Measurements from ENCODE around the gene DNAAF8.
A peak's percentile ranks its signal among the peaks of the same experiment; 100 is the strongest.

Gene DNAAF8

DNA sequence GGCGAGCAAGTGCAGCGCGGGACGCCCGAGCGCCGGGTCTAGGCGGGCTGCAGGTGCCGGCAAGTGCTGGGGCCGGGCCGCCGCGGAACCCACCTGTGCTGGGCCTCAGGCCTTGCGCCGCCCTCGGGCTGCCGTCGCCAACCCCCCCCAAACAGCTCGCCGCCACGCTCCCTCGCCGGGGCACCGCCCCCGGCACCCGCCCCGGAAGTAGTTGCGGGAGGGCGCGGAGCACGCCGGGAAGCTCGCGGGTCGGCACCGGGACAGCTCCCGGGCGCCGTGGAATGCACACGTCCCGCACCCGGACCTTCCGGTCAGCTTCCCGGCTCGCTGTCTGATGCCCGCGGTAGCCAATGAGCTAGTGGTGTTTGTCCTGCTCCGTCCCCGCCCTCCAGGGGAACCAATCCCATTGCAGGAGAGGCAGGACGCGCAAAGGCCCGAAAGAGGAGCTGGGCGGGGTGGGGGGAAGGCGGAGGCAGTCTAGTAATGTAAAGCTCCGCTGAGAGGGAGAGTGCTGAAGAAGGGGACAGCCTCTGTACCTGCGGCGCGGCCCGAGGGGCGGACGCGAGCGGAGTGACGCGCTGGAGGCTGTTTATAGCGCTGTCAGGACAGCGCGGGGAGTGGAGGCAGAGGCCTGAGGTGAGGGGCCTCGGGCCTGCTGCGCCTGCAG lies at the start of gene DNAAF8, which contains the start of gene ANKS3:
DNAAF8 (plus strand) TSS at position 475 of the 667 bp plus-strand sequence. CDS start 1,978 bp downstream, outside the sequence.
ANKS3 (minus strand) TSS at position 209 of the 667 bp plus-strand sequence. CDS start 4,122 bp downstream, outside the sequence.
- peak; percentile 98 for DNase-seq

DNA sequence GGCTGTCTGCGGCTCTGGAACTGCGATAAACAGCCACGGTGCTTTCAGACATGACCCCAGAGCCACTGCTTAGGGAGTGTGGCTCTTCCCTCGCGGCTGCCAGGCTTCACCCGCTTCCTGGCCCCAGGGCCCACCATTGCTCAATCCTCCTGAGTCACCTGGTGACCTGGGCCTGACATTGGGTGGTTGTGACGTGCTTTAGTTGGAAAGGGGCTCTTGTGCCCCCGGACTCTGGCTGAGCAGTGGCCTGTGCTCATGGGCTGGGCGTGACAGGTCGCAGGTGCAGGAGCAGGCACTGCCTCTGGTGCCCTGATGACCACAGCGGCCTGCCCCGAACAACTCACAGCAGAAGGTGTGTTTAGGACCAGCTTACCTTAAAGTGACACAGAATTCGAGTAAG lies 49.6 kb upstream of the DNAAF8 start:
- no peak for DNase-seq

DNA sequence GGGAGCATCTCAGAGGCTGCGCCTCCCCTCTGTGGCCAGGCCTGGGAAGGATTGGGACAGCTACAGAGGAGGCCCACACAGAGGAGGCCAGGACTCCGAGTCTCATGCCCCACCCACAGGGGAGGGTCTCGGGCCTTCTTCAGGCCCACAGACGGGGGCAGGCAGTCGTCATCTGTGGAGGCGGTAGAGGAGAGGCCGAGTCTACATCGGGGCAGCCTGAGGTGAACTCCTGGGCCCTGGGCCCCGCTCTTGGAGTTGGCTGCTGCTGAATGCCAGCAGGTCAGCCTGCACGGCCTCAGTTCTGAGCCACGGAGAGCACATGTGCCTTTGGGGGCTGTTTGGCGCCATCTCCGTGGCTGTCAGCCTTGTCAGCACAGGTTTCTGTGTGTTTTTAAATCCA lies 49.0 kb upstream of the DNAAF8 start:
- DNase-seq, result no peak

DNA sequence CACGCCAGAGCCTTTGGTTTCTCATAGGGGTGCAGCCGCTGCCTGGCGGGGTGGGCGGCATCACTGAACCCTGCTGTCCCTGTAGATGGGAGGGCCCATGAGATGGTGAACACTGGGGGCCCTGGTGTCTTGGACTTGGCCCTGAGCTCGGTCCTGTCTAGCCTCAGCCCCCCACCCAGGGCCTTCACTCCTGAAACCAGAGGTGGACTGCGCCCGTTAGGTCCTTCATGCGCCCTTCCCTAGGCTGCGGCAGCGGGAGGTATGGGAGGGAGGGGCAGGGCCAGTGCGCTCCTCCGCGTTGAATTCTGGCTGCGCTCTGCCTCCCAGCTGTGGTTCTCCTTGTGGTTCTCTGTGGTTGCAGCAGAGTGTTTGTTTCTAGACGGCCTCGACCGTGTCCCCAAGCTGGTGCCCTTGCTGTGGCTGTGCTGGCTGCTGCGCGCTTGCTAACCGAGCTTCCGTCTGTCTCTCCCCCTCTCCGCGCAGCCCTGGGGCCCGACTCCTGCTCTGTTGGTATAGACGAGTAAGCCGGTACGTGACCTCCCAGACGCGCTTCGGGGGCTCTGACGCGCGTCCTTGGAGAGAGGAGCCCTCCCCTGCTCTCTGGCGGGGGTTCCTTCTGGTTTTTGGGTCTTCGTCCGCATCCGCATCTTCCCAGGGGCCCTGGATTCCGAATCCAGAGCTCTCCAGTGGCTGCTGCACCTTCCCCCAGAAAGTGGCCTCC lies 48.4 kb upstream of the DNAAF8 start:
- DNase-seq, result no peak

DNA sequence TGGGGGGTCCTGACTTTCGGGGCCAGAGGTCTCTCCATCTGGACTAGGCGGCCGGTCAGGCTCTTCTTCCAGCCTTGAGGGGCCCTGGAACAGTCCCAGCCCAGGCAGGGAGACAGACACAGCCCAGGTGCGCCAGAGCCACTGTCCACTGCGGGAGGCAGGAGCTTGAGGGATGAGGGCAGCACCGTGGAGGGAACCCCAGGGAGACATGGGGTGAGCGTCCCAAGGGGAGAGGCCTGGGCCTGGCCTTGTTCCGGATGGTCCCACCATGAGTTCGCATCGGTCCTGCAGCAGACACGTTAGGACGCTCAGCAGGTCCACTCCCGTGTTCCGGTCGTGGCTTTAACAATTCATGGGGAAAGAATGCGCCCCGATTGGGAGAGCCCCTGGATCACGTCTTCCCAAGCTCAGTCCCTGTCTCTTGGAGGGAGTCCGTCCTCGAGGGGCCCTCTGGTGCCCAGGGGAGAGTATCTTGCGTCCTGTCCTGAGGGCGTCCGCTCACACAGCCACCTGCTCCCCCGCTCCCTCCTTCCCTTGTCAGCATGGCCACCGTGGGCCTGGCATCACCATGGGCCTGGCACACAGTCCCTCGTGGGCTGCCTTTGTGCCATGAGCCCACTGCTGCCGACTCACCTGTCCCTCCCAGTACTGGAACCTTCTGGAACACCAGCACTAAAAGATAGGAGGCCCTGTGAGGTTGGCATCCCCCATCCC lies 47.7 kb upstream of the DNAAF8 start:
- no peak for DNase-seq

DNA sequence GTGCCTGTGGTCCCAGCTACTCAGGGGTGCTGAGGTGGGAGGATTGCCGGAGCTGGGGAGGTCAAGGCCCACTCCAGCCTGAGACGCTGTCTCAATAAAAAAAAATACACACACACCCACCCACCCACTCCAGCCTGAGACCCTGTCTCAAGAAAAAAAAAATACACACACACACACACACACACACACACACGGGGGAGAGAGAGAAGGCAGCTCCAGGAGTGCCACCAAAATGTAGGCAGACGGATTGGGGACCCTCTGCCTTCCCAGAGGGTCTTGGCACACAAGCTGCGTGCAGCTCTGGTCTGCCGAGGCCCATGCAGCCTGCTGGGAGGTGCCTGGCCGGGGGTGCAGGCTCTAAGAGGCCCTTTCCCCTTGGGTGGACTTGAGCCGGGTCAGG lies 46.9 kb upstream of the DNAAF8 start:
- no peak for DNase-seq

DNA sequence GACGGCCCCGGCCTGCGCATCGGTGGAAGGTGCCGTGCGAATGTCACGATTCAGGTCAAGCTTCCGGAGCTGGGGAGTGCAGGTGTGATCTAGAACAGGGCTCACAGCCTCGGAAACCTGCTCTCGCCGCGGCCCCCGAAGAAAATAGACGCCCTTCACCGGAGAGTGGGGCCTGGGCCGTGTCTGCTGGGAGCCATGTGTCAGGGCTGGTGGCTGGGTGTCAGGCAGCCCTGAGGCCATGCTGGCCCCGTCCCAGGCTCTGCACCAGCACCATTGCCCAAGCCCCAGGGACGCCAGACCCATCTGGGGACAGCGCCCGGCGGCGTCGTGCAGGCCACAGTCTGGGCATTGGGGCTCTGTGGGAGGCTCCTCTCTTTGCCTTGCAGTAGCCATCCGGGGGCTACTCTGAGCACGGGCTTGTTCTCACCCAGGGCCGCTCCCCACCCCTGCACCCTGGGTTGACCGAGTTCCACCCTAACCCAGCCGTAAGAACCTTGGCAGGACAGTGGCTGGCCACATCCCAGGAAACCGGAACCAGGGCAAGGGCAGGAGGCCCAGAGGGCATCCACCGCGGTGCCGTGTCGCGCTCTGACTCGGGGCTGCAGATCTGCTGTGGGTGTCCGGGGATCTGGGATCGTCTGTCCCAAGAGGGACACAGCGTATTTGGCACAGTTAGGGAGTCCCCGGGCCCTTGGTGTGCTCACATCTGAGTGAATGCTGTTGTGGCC lies 46.2 kb upstream of the DNAAF8 start:
- no peak for DNase-seq

DNA sequence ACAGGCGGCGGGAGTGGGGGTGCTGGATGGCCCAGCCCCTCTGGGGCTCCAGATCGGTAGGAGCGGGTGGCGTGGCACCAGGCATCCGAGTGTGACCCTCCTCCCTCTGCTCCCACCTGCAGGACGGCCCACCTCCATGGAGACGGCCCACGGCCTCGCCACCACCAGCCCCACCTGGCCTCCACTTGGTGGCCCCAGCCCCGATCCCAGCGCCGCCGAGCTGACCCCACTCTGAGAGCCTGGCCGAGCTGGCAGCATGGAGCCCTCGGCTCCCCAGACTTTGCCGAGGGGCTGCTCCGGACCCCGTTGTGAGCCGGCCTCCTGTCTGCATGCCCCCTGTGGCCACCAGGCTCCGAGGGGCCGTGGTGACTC lies 45.7 kb upstream of the DNAAF8 start:
- DNase-seq, result no peak

DNA sequence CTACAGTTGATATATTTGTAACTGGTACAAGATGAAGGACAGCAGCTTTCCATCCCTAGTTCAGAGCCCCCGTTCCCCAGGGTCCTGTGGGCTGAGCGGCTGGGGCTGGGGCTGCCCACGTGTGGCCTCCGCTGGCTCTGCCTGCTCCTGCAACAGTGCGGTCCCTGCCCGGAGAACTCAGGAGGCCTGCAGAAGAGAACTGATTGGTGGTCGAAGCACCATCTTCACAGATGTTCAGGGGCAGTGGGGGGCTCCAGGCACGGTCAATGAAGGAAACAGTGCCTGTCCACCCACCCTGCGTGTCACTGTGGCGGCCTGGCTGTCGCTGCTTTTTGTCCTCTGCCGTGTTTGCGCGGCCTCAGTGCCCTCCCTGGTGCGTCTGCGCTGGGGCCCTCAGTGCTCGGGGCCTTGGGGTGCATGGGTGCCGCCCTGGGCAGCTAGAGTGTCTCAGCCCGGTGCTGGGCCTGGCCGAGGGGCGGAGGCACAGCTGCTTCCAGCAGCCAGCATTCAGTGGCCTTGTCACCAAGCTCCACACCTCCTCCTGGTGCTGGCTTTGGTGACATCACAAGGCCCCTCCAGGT lies 45.2 kb upstream of the DNAAF8 start:
- DNase-seq, result no peak

DNA sequence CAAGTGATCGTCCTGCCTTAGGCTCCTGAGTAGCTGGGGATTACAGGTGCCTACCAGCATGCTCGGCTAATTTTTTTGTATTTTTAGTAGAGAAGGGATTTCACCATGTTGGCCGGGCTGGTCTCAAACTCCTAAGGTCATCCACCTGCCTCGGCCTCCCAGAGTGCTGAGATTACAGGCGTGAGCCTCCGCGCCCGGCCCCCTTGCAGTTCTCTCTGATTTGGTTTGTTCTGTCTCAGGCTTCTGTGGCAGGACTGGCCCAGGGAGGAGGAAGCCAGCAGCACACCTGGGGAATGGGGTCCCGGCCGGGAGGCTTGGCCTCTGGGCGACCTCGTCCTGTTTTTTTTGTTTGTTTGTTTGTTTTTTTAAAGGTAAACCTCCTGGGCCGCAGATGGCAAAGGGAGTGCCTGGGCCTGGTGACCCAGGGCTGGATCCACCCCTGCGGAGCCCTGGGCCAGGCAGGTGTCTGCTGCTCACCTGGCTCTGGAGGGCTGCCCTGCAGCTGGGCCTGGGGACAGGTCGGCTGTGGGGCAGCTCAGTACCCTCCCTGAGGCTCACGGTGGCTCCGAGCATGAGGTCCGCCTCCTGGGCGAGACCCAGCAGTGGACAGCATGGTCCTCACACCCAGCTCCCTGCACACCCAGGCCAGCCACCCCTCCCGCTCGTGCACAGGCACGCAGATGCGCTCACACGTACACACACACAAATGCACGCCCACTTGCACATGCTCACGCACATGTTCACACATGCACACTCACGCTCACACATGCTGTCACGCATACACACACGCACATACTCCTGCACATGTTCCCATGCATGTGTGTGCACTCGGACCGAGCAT lies 44.3 kb upstream of the DNAAF8 start:
- DNase-seq, result no peak

DNA sequence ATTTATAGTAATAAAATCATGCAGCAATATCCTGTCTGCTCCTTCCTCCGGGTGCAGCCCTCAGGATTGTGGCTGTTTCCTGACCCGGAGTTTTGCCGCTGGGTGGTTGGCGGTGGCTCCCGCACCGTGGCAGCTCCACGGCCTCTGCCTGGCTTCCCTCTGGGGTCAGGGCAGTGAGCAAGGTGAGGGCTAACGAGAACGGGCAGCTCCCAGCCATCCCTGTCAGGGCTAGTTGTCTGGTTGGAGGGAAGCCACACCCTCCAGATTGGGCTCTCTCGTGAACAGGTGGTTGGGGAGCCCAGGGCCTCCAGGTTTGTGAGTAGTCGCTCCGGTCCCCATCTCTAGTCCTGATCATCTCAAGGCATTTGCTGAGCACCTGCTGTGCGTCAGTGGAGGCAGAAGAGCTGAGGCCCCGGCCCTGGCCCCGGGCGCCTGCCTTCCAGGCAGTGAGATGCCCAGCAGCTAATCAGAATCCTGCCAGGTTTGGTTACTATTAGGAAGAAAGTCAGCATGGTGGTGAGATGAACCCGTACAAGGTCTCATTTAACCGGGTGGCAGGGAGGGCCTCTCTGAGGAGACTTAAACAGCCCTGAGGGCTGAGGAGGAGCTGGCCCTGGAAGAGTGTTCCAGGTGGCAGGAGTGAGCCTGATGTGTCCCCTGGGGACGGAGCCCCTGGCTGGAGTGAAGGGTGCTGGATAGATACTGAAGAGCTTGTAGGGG lies 43.2 kb upstream of the DNAAF8 start:
- no peak for DNase-seq

DNA sequence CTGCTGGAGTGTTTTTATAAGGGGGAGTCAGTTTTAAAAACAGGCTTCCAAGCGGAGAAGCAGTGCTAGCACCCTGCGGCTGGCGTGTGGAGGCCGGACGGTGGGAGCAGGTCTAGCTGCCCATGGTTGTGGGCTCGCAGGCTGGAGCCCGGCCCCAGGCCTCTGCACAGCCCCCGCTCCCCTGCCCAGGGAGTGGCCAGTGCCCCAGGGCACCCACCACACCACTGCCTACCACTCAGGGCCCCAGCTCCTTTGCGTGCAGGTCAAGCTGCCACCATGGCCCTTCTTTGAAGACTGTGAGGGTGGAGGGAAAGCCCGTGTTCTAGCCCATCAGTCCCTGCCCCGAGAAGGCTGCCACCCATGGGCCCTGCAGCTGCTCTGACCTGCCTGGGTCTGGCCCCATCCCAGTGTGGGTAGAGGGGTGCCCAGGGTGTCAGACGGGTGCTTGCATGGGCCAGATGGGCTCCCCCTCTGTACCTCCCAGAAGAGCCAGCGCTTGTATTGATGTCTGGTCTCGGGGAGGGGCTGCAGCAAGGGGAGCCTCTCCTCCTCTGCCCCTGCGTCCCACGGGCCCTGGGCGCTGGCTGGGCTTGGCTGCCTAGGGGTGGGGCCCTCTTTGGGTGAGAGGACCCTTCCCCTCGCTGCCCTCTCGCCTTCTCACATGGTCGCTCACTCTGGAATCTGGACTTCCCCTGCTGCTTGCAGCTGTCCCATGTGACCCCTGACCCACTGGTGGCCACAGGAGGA lies 42.5 kb upstream of the DNAAF8 start:
- DNase-seq, result no peak

DNA sequence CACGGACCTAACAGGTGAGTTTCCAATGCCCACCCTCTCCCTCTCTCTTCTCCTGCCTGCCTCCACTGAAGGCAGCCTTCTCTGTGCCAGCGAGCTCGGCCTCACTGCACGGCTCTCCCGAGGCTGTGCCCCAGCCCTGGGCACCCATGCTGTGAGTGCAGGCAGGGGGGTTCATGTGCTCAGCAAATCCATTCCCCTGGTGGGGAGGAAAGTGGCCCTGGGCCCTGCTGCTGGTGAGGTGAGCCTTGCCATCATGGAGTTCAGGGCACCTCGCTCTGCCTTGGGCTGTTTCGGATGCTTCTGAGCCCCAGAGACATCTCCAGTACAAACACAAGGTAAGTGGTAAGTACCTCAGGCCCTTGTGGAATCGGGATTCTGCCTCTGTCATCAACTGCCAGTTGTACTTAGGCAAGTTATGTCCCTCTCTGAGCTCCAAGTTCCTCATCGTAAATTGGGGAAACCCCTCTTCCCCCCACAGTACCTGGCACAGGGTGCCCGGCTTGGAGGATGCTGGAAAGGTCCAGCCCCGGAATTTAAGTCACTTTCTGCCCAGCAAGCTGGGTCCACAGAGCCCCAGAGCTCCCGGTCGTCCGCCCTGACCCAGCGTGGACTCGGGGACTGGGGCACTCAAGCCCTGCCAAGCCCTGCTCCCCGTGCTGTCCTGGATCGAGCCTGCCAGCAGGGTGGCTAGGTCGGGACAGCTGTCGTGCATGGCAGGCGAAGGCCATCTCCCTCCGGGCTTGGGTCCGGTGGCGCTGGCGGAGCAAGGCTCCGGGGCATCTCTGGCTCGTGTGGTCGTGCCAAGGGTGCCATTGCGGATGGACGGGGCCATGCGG lies 41.7 kb upstream of the DNAAF8 start:
- DNase-seq, result no peak

DNA sequence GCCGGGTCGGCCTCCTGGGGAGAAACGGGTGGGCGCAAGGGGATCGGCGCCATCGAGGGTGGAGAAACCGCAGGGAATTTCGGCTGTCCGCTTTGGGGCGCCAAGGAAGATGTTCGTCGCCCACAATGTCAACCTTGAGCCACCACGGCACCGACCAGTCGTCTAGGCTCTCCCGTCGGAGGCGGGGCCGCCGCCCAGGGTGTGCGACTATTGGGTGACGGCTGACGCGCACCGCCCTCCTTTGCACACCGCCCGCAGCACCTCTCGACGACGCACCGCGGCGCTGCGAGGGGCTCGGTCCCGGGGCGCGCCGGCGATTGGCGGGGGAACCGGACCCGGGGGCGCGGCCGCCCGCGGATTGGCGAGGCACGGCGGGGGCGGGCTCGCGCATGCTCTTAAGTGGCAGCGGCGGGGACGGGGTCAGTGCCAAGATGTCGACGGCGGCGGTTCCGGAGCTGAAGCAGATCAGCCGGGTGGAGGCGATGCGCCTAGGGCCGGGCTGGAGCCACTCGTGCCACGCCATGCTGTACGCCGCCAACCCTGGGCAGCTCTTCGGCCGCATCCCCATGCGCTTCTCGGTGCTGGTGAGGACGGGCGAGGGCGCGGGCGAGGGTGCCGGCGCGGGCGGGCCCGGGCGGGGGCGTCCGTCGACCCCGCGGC lies 40.9 kb upstream of the DNAAF8 start, which contains the start of gene NUDT16L1:
NUDT16L1 (plus strand) TSS at position 267 of the 660 bp plus-strand sequence; CDS start at position 432, 165 bp downstream.
- DNase-seq, result peak; percentile 94

DNA sequence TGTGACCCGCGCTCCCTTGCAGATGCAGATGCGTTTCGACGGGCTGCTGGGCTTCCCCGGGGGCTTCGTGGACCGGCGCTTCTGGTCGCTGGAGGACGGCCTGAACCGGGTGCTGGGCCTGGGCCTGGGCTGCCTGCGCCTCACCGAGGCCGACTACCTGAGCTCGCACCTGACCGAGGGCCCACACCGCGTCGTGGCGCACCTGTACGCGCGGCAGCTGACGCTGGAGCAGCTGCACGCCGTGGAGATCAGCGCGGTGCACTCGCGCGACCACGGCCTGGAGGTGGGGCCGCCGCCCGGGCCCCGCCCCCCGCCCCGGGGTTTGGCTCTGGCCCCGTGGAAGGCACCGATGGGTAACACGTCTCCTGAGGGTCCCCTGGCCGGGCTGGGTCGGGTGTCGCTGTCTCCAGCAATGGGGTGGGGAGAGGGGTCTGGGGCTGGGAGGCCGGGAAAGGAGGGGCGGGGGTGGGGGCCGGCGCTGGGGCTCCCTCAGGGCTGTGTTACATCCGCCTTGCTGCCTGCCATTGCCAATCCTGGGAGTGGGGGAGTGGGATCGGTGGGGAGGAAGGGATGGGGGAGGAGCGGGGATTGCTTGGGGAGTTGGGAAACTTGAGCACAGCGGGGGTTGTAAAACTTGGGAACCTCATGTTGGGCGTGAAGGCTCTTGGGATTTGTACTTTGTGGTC lies 40.2 kb upstream of the DNAAF8 start:
- DNase-seq, result peak; percentile 54

DNA sequence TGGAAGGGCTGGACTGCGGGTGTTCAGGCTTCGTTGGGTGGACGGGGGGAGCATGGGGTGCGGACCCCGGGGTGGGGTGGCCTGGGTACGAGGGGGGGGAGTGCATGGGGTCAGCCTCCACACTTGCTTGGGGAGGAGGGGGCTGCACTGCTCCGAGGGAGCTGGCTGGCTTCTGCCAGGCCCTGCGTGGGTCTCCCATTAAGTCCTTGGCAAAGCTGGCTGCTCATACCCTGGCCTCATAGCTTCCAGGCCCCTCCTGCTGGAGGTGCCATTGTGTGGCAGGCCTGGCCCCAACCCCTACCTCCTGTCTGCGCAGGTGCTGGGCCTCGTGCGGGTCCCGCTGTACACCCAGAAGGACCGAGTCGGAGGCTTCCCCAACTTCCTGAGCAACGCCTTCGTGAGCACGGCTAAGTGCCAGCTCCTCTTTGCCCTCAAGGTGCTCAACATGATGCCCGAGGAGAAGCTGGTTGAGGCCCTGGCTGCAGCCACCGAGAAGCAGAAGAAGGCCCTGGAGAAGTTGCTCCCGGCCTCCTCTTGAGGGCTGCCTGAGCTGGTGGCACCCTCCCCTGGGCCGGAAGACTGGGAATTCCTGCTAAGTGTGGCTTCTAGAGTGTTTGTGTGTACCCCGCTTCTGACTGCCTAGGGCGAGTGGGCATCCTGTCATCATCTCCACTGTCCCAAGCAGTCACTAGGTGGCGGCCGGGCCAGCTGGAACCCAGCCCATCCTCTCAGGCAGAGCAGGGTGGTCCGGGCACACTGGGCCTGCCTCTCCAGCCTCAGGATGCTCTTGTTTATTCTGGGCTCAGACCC lies 39.5 kb upstream of the DNAAF8 start:
- no peak for DNase-seq

Measured in fibroblast of upper back skin (primary cell).